Natural killer cell (primary cell): ENCODE measurements around the gene ALDH1A3. TPM values are rescaled to one million over a fixed set of nuclear protein-coding genes. Genes with fewer than 3 reads are reported as not detected.
A peak's percentile ranks its signal among the peaks of the same experiment; 100 is the strongest.

Experiments
- ATAC-seq, 3 donors: fragments of 150-1000 bp in 2 of 3; fragments of 200-7000 bp in 1 of 3; cut with Tn5 transposase; 1 replicate in 1 of 3; 2 replicates in 2 of 3; pipeline ENCODE4 v1.10.0; 2021; ENCODE audit warnings: mild to moderate bottlenecking in 2 of 3, moderate library complexity in 2 of 3
- DNase-seq, 2 donors: peaks; one replicate each; pipeline versions ENCODE4 v3.0.0 to v3.0.0-alpha.2; 2013 to 2021; ENCODE audit warnings: mixed read lengths in 1 of 2
- H3K27ac ChIP-seq: one replicate; pipeline ENCODE4 v1.5.1; 2013; ENCODE audit warnings: mild to moderate bottlenecking, low read length
- H3K27me3 ChIP-seq: one replicate; pipeline ENCODE4 v1.6.1; 2013; ENCODE audit warnings: low read length; ENCODE audit not compliant: control insufficient read depth, insufficient read depth
- H3K36me3 ChIP-seq: one replicate; pipeline ENCODE4 v1.6.1; 2013; ENCODE audit warnings: low read length; ENCODE audit not compliant: control insufficient read depth, insufficient read depth
- H3K4me1 ChIP-seq: one replicate; pipeline ENCODE4 v1.6.1; 2013; ENCODE audit warnings: low read length; ENCODE audit not compliant: control insufficient read depth, insufficient read depth
- H3K4me3 ChIP-seq: one replicate; pipeline ENCODE4 v1.5.1; 2013; ENCODE audit warnings: low read length
- H3K9me3 ChIP-seq: one replicate; pipeline ENCODE4 v1.6.1; 2013; ENCODE audit warnings: low read length; ENCODE audit not compliant: control insufficient read depth, insufficient read depth
- H3K27ac Mint-ChIP-seq, 2 donors: one replicate each; pipeline ENCODE4 v1.8.0; 2022; ENCODE audit warnings: mild to moderate bottlenecking in 2 of 2, mixed read lengths in 2 of 2, moderate library complexity in 1 of 2
- H3K27me3 Mint-ChIP-seq, 2 donors: one replicate each; pipeline ENCODE4 v1.8.0; 2022; ENCODE audit warnings: low read depth in 2 of 2, mixed read lengths in 2 of 2
- H3K36me3 Mint-ChIP-seq: one replicate; pipeline ENCODE4 v1.8.0; 2022; ENCODE audit warnings: mixed read lengths
- H3K4me1 Mint-ChIP-seq, 2 donors: one replicate each; pipeline ENCODE4 v1.8.0; 2022; ENCODE audit warnings: mixed read lengths in 2 of 2
- H3K4me3 Mint-ChIP-seq: one replicate; pipeline ENCODE4 v1.8.0; 2022; ENCODE audit warnings: mild to moderate bottlenecking, moderate library complexity, mixed read lengths
- H3K9me3 Mint-ChIP-seq, 2 donors: one replicate each; pipeline ENCODE4 v1.8.0; 2022; ENCODE audit warnings: mixed read lengths in 2 of 2
- CTCF ChIP-seq: fragments of 200-600 bp; IDR thresholded peaks from one replicate; pipeline ENCODE4 v1.8.0; 2022; ENCODE audit warnings: antibody characterized with exemption
- WGBS: methylation state at CpG from one replicate; pipeline ENCODE4 v1.1.7; 2013; ENCODE audit warnings: missing lambda C conversion rate; ENCODE audit not compliant: insufficient coverage; 5-methylcytosine and 5-hydroxymethylcytosine counted together
- intact Hi-C: fragments of 100-400 bp; cut with micrococcal nuclease; formaldehyde crosslinking; loops from one replicate; pipeline ENCODE4 v1.14.2; 2022
- total RNA-seq, 4 donors: library from RNA; stranded (reverse); fragments of 120-200 nt in 1 of 4; gene quantifications; one replicate each; pipeline versions ENCODE4 v1.2.3 to v1.2.4, GENCODE V29; 2013 to 2022

Gene ALDH1A3
- total RNA-seq, 3 donors from 2014 or later (not counting 1 experiment from before 2014, with no cell fraction given), result not detected

GRCh38 chr15:100901702-100902435, 22.2 kb downstream of the ALDH1A3 start:
- H3K4me3 Mint-ChIP-seq, result no peak overlapping the region
- Histone ChIP-seq H3K4me1 (peaks cover 4% of the 10 kb centered on the region), H3K27ac (no peak overlapping the region), H3K36me3 (no peaks in the 10 kb centered on the region), H3K4me3 (no peak overlapping the region), H3K9me3 (no peaks in the 10 kb centered on the region), H3K27me3 (no peaks in the 10 kb centered on the region)
- no peak overlapping the region for H3K27ac Mint-ChIP-seq
- intact Hi-C loops, result no loop called here
- WGBS, result 90% methylated on average over 14 of the region's 14 CpGs
- H3K4me1 Mint-ChIP-seq, result no peaks in the 10 kb centered on the region
- H3K27me3 Mint-ChIP-seq, result peaks cover 12 to 13% of the 10 kb centered on the region in 2 donors
- DNase-seq (no peak), ATAC-seq (no peak)
- no peaks in the 10 kb centered on the region for H3K9me3 Mint-ChIP-seq
- H3K36me3 Mint-ChIP-seq, result no peaks in the 10 kb centered on the region
- no peak for TF ChIP-seq CTCF

GRCh38 chr15:100902436-100903167, 23.0 kb downstream of the ALDH1A3 start:
- no peaks in the 10 kb centered on the region for H3K27me3 ChIP-seq
- H3K4me1 ChIP-seq, result peaks cover 4% of the 10 kb centered on the region
- ATAC-seq, result peak in 1 of 3 donors; percentile 63
- no peak for TF ChIP-seq CTCF
- 58% methylated on average over 22 of the region's 22 CpGs for WGBS
- Mint-ChIP-seq H3K27me3 (peaks cover 13 to 19% of the 10 kb centered on the region in 2 donors), H3K4me1 (no peaks in the 10 kb centered on the region), H3K4me3 (no peak overlapping the region), H3K9me3 (no peaks in the 10 kb centered on the region), H3K36me3 (no peaks in the 10 kb centered on the region), H3K27ac (no peak overlapping the region)
- H3K4me3 ChIP-seq, result no peak overlapping the region
- H3K9me3 ChIP-seq, result no peaks in the 10 kb centered on the region
- no peak overlapping the region for H3K27ac ChIP-seq
- H3K36me3 ChIP-seq, result no peaks in the 10 kb centered on the region
- intact Hi-C loops, result no loop called here
- DNase-seq, result no peak

GRCh38 chr15:100903168-100903554, 23.5 kb downstream of the ALDH1A3 start:
- ATAC-seq (no peak), DNase-seq (no peak)
- WGBS, result 82% methylated on average over 3 of the region's 3 CpGs
- Histone ChIP-seq H3K4me3 (no peak overlapping the region), H3K27ac (no peak overlapping the region), H3K27me3 (no peaks in the 10 kb centered on the region), H3K36me3 (no peaks in the 10 kb centered on the region), H3K4me1 (peaks cover 4% of the 10 kb centered on the region), H3K9me3 (no peaks in the 10 kb centered on the region)
- peaks cover 13 to 20% of the 10 kb centered on the region in 2 donors for H3K27me3 Mint-ChIP-seq
- H3K27ac Mint-ChIP-seq, result no peak overlapping the region
- intact Hi-C loops, result no loop called here
- no peaks in the 10 kb centered on the region for H3K9me3 Mint-ChIP-seq
- H3K4me3 Mint-ChIP-seq, result no peak overlapping the region
- no peak for TF ChIP-seq CTCF
- no peaks in the 10 kb centered on the region for H3K36me3 Mint-ChIP-seq
- no peaks in the 10 kb centered on the region for H3K4me1 Mint-ChIP-seq
